Hepatocyte (in vitro differentiated cells): Measurements from ENCODE around the gene C10orf120. TPM values are rescaled to one million over a fixed set of nuclear protein-coding genes. Genes with fewer than 3 reads are reported as not detected.

Experiments used
- DNase-seq: peaks from one replicate; pipeline ENCODE4 v3.0.0-alpha.2; 2016; ENCODE audit warnings: low spot score
- H2AFZ ChIP-seq: fragments of 200-600 bp; sonication (generic); 2 replicates; pipeline ENCODE4 v1.6.0; 2016; ENCODE audit warnings: antibody characterized with exemption, mild to moderate bottlenecking
- H3K27ac ChIP-seq: fragments of 200-600 bp; sonication (generic); 2 replicates; pipeline ENCODE4 v1.5.1; 2016; ENCODE audit warnings: mild to moderate bottlenecking
- H3K27me3 ChIP-seq: fragments of 200-600 bp; sonication (generic); 2 replicates; pipeline ENCODE4 v1.6.1; 2016
- H3K36me3 ChIP-seq: fragments of 200-600 bp; sonication (generic); replicated peaks from 2 replicates; pipeline ENCODE4 v1.5.1; 2016; ENCODE audit warnings: low read depth; ENCODE audit not compliant: insufficient read depth
- H3K4me1 ChIP-seq: fragments of 200-600 bp; sonication (generic); 2 replicates; pipeline ENCODE4 v1.5.1; 2016; ENCODE audit warnings: mild to moderate bottlenecking, moderate library complexity; ENCODE audit not compliant: insufficient read depth
- H3K4me2 ChIP-seq: fragments of 200-600 bp; sonication (generic); 2 replicates; pipeline ENCODE4 v1.6.0; 2016
- H3K4me3 ChIP-seq: fragments of 200-600 bp; sonication (generic); 2 replicates; pipeline ENCODE4 v1.5.1; 2016; ENCODE audit warnings: mild to moderate bottlenecking
- H3K79me2 ChIP-seq: fragments of 200-600 bp; sonication (generic); 2 replicates; pipeline ENCODE4 v1.6.0; 2017; ENCODE audit warnings: mild to moderate bottlenecking
- H3K9me2 ChIP-seq: fragments of 200-600 bp; sonication (generic); replicated peaks from 2 replicates; pipeline ENCODE4 v1.6.0; 2017; ENCODE audit warnings: mild to moderate bottlenecking; ENCODE audit not compliant: insufficient read depth
- H3K9me3 ChIP-seq: fragments of 200-600 bp; sonication (generic); 2 replicates; pipeline ENCODE4 v1.5.1; 2016; ENCODE audit warnings: low read depth, mild to moderate bottlenecking
- H4K20me1 ChIP-seq: fragments of 200-600 bp; sonication (generic); 2 replicates; pipeline ENCODE4 v1.6.0; 2016; ENCODE audit warnings: mild to moderate bottlenecking; ENCODE audit not compliant: insufficient read depth, poor library complexity, severe bottlenecking
- CTCF ChIP-seq: fragments of 200-600 bp; sonication (generic); IDR thresholded peaks from 2 replicates; pipeline ENCODE4 v1.5.1; 2016; ENCODE audit warnings: antibody characterized with exemption, mild to moderate bottlenecking; ENCODE audit not compliant: poor library complexity
- EZH2 ChIP-seq: fragments of 200-600 bp; sonication (generic); IDR thresholded peaks from 2 replicates; pipeline ENCODE4 v1.6.1; 2016; ENCODE audit warnings: antibody characterized with exemption, mild to moderate bottlenecking, borderline replicate concordance
- EZH2phosphoT487 ChIP-seq: fragments of 200-600 bp; sonication (generic); IDR thresholded peaks from one replicate; pipeline ENCODE4 v1.6.1; 2018; ENCODE audit warnings: antibody characterized with exemption, mild to moderate bottlenecking, low read depth, moderate library complexity; ENCODE audit not compliant: unreplicated experiment, severe bottlenecking
- WGBS: methylation state at CpG from one replicate; pipeline ENCODE4 v1.1.6; 2016; ENCODE audit warnings: low lambda C conversion rate; ENCODE audit errors: missing lambda C conversion rate; 5-methylcytosine and 5-hydroxymethylcytosine counted together
- polyA plus RNA-seq: library from polyadenylated mRNA; unstranded; fragments of >200 nt; fragmentation: Nextera tagmentation; extraction: Ambion mirVana; gene quantifications from 2 replicates; pipeline ENCODE4 v1.2.1, GENCODE V29; 2016
- total RNA-seq: library from RNA; depleted of rRNA; stranded (reverse); fragments of >200 nt; gene quantifications from 2 replicates; pipeline ENCODE4 v1.2.3, GENCODE V29; 2014

C10orf120 gene
- total and polyA plus RNA-seq, 2 experiments from 2014 or later: not detected

GRCh38 chr10:122669842-122670241 lies 29.8 kb downstream of the C10orf120 start:
- no peaks in the 10 kb centered on the region for H3K9me2 ChIP-seq
- no peak for TF ChIP-seq CTCF
- no peak for TF ChIP-seq EZH2
- TF ChIP-seq EZH2phosphoT487: no peak

GRCh38 chr10:122669045-122669444 lies 30.6 kb downstream of the C10orf120 start:
- no peak overlapping the region for H2AFZ ChIP-seq
- H3K9me3 ChIP-seq: no peaks in the 10 kb centered on the region
- no peak overlapping the region for H3K4me3 ChIP-seq
- no peak for DNase-seq
- 89% methylated on average over 2 of the region's 2 CpGs for WGBS
- no peaks in the 10 kb centered on the region for H3K4me1 ChIP-seq
- no peaks in the 10 kb centered on the region for H3K79me2 ChIP-seq
- no peaks in the 10 kb centered on the region for H4K20me1 ChIP-seq
- peaks cover 14% of the 10 kb centered on the region for H3K27me3 ChIP-seq
- H3K36me3 ChIP-seq: no peaks in the 10 kb centered on the region
- no peaks in the 10 kb centered on the region for H3K9me2 ChIP-seq
- no peak overlapping the region for H3K4me2 ChIP-seq
- TF ChIP-seq EZH2phosphoT487: no peak
- TF ChIP-seq CTCF: no peak
- no peak for TF ChIP-seq EZH2
- no peak overlapping the region for H3K27ac ChIP-seq

More at GRCh38 chr10:122669842-122670241, 29.8 kb downstream of the C10orf120 start:
- Histone ChIP-seq H3K27ac (no peak overlapping the region), H3K4me1 (no peaks in the 10 kb centered on the region), H2AFZ (no peak overlapping the region), H4K20me1 (no peaks in the 10 kb centered on the region), H3K27me3 (peaks cover 14% of the 10 kb centered on the region), H3K4me2 (no peak overlapping the region), H3K36me3 (no peaks in the 10 kb centered on the region), H3K79me2 (no peaks in the 10 kb centered on the region), H3K4me3 (no peak overlapping the region), H3K9me3 (no peaks in the 10 kb centered on the region)
- WGBS: 48% methylated on average over 2 of the region's 2 CpGs
- no peak for DNase-seq

GRCh38 chr10:122665946-122666345 lies 33.7 kb downstream of the C10orf120 start:
- TF ChIP-seq EZH2 (no peak), CTCF (no peak), EZH2phosphoT487 (no peak)
- 72% methylated on average over 4 of the region's 4 CpGs for WGBS

GRCh38 chr10:122665329-122665860 lies 34.3 kb downstream of the C10orf120 start:
- Histone ChIP-seq H3K4me2 (no peak overlapping the region), H3K27me3 (peaks cover 14% of the 10 kb centered on the region), H3K9me3 (no peaks in the 10 kb centered on the region), H3K9me2 (no peaks in the 10 kb centered on the region), H3K4me1 (no peaks in the 10 kb centered on the region), H3K36me3 (no peaks in the 10 kb centered on the region), H3K27ac (no peak overlapping the region), H4K20me1 (no peaks in the 10 kb centered on the region), H3K79me2 (no peaks in the 10 kb centered on the region), H2AFZ (no peak overlapping the region), H3K4me3 (no peak overlapping the region)
- WGBS: 77% methylated on average over 7 of the region's 7 CpGs
- TF ChIP-seq CTCF (no peak), EZH2 (no peak), EZH2phosphoT487 (no peak)
- no peak for DNase-seq

More at GRCh38 chr10:122665946-122666345, 33.7 kb downstream of the C10orf120 start:
- Histone ChIP-seq H3K79me2 (no peaks in the 10 kb centered on the region), H4K20me1 (no peaks in the 10 kb centered on the region), H3K27me3 (peaks cover 14% of the 10 kb centered on the region), H3K9me3 (no peaks in the 10 kb centered on the region), H3K4me1 (no peaks in the 10 kb centered on the region), H3K4me2 (no peak overlapping the region), H3K9me2 (no peaks in the 10 kb centered on the region), H3K4me3 (no peak overlapping the region), H3K36me3 (no peaks in the 10 kb centered on the region), H3K27ac (no peak overlapping the region), H2AFZ (no peak overlapping the region)
- no peak for DNase-seq
